ENCODE measurements around the gene METTL8. TPM values are rescaled to one million over a fixed set of nuclear protein-coding genes. Genes with fewer than 3 reads are reported as not detected.
A peak's percentile ranks its signal among the peaks of the same experiment; 100 is the strongest.

The METTL8 gene
- polyA plus RNA-seq, 3 donors = 3.3 to 9.8 (median 6.9) TPM

GRCh38 chr2:171346723-171347557 is 86.8 kb downstream of the METTL8 start:
- 51% methylated on average over 5 of the region's 10 CpGs for whole genome bisulfite sequencing (ENCODE audit: insufficient coverage)
- H3K4me1 ChIP-seq (ENCODE audit: control insufficient read depth in 1 of 2, insufficient read depth in 2 of 2, low read length in 2 of 2) = no peaks in the 10 kb centered on the region
- no peaks in the 10 kb centered on the region for H3K27me3 Mint-ChIP-seq (ENCODE audit: low read depth in 3 of 3)
- H3K27ac ChIP-seq (ENCODE audit: low read depth in 1 of 2, low read length in 2 of 2) = no peak overlapping the region
- no peak for TF ChIP-seq CTCF (IDR thresholded peaks at IDR 0.05)
- no peak overlapping the region for H3K4me2 ChIP-seq (replicated peaks; ENCODE audit: extremely low read depth, low read length, poor library complexity, severe bottlenecking)
- no peak overlapping the region for H3K9ac ChIP-seq (ENCODE audit: insufficient read depth, low read length, poor library complexity, severe bottlenecking)
- H3K4me1 Mint-ChIP-seq = peaks cover 10% of the 10 kb centered on the region
- no peaks in the 10 kb centered on the region for H3K9me3 ChIP-seq (replicated peaks in 1 of 2; ENCODE audit: control insufficient read depth in 1 of 2, insufficient read depth in 1 of 2, low read length in 2 of 2)
- H3K4me3 Mint-ChIP-seq = no peak overlapping the region
- intact Hi-C loops (cut with micrococcal nuclease) = no loop called here
- peaks cover 0 to 4% (median 2%) of the 10 kb centered on the region in 7 donors for H3K9me3 Mint-ChIP-seq
- no peaks in the 10 kb centered on the region for H3K27me3 ChIP-seq (ENCODE audit: control insufficient read depth in 2 of 2, insufficient read depth in 2 of 2, low read length in 2 of 2)
- H4K20me1 ChIP-seq (ENCODE audit: insufficient read depth, low read length) = no peaks in the 10 kb centered on the region
- no peaks in the 10 kb centered on the region for H3K36me3 ChIP-seq (replicated peaks in 1 of 2; ENCODE audit: control insufficient read depth in 1 of 2, insufficient read depth in 2 of 2, low read length in 2 of 2)
- no peak overlapping the region for H2AFZ ChIP-seq (ENCODE audit: insufficient read depth, low read depth, low read length, poor library complexity, severe bottlenecking)
- no peak for DNase-seq
- peak overlapping the region in 1 of 7 donors; percentile 37 for H3K27ac Mint-ChIP-seq
- no peaks in the 10 kb centered on the region for H3K79me2 ChIP-seq (ENCODE audit: insufficient read depth, low read length)
- no peaks in the 10 kb centered on the region for H3K36me3 Mint-ChIP-seq
- no peak overlapping the region for H3K4me3 ChIP-seq (replicated peaks in 1 of 3; ENCODE audit: low read depth in 2 of 3, low read length in 3 of 3)

GRCh38 chr2:171345971-171346722 is 87.6 kb downstream of the METTL8 start:
- Histone ChIP-seq H3K9ac (ENCODE audit: insufficient read depth, low read length, poor library complexity, severe bottlenecking) (no peak overlapping the region), H3K27me3 (ENCODE audit: control insufficient read depth in 2 of 2, insufficient read depth in 2 of 2, low read length in 2 of 2) (no peaks in the 10 kb centered on the region), H3K4me3 (replicated peaks in 1 of 3; ENCODE audit: low read depth in 2 of 3, low read length in 3 of 3) (no peak overlapping the region), H4K20me1 (ENCODE audit: insufficient read depth, low read length) (no peaks in the 10 kb centered on the region), H2AFZ (ENCODE audit: insufficient read depth, low read depth, low read length, poor library complexity, severe bottlenecking) (no peak overlapping the region), H3K4me1 (ENCODE audit: control insufficient read depth in 1 of 2, insufficient read depth in 2 of 2, low read length in 2 of 2) (no peaks in the 10 kb centered on the region), H3K4me2 (replicated peaks; ENCODE audit: extremely low read depth, low read length, poor library complexity, severe bottlenecking) (no peak overlapping the region), H3K36me3 (replicated peaks in 1 of 2; ENCODE audit: control insufficient read depth in 1 of 2, insufficient read depth in 2 of 2, low read length in 2 of 2) (no peaks in the 10 kb centered on the region), H3K79me2 (ENCODE audit: insufficient read depth, low read length) (no peaks in the 10 kb centered on the region), H3K9me3 (replicated peaks in 1 of 2; ENCODE audit: control insufficient read depth in 1 of 2, insufficient read depth in 1 of 2, low read length in 2 of 2) (no peaks in the 10 kb centered on the region), H3K27ac (ENCODE audit: low read depth in 1 of 2, low read length in 2 of 2) (no peak overlapping the region)
- Mint-ChIP-seq H3K9me3 (peaks cover 0 to 4% (median 0%) of the 10 kb centered on the region in 7 donors), H3K36me3 (no peaks in the 10 kb centered on the region), H3K27ac (no peak overlapping the region), H3K4me1 (peaks cover 10% of the 10 kb centered on the region), H3K27me3 (ENCODE audit: low read depth in 3 of 3) (peaks cover 0 to 1% (median 0%) of the 10 kb centered on the region in 3 donors), H3K4me3 (no peak overlapping the region)
- no peak for TF ChIP-seq CTCF (IDR thresholded peaks at IDR 0.05)
- intact Hi-C loops (cut with micrococcal nuclease) = no loop called here
- WGBS (ENCODE audit: insufficient coverage) = no CpG with 5 or more reads among the region's 3 CpGs
- DNase-seq = no peak

Measured in CD14-positive monocyte (primary cell).